CMK (cell line): ENCODE data around the gene ARHGAP19.

Experiments
- DNase-seq: peaks from one replicate; pipeline ENCODE4 v3.0.0-alpha.2; 2010; ENCODE audit warnings: low read depth

ARHGAP19 gene

GRCh38 chr10:97228775-97229157, 63.7 kb downstream of the ARHGAP19 start:
- DNase-seq, result no peak

- DNase-seq, result no peak
These were observed 64.2 kb downstream of the ARHGAP19 start for GRCh38 chr10:97228130-97228774.

- no peak for DNase-seq
These were observed 66.0 kb downstream of the ARHGAP19 start for GRCh38 chr10:97226398-97226797.

- no peak for DNase-seq
These were observed 67.7 kb downstream of the ARHGAP19 start for GRCh38 chr10:97224483-97225435.

- no peak for DNase-seq
These were observed 70.0 kb downstream of the ARHGAP19 start for GRCh38 chr10:97222326-97222961.

- DNase-seq, result no peak
These were observed 72.1 kb downstream of the ARHGAP19 start for GRCh38 chr10:97220355-97220754.

- DNase-seq, result no peak
These were observed 75.1 kb downstream of the ARHGAP19 start for GRCh38 chr10:97217299-97217698.

GRCh38 chr10:97215619-97216260, 76.7 kb downstream of the ARHGAP19 start:
- DNase-seq, result no peak

- DNase-seq, result no peak
These were observed 79.0 kb downstream of the ARHGAP19 start for GRCh38 chr10:97213431-97213830.

GRCh38 chr10:97211229-97211628, 81.2 kb downstream of the ARHGAP19 start:
- no peak for DNase-seq

GRCh38 chr10:97210543-97210960, 81.9 kb downstream of the ARHGAP19 start:
- DNase-seq, result peak; percentile 71

GRCh38 chr10:97207756-97208346, 84.6 kb downstream of the ARHGAP19 start:
- no peak for DNase-seq

GRCh38 chr10:97207131-97207530, 85.3 kb downstream of the ARHGAP19 start:
- DNase-seq, result no peak

- no peak for DNase-seq
These were observed 87.4 kb downstream of the ARHGAP19 start for GRCh38 chr10:97204826-97205679.

GRCh38 chr10:97203220-97203619, 89.2 kb downstream of the ARHGAP19 start:
- no peak for DNase-seq

- no peak for DNase-seq
These were observed 91.8 kb downstream of the ARHGAP19 start for GRCh38 chr10:97200616-97201015.

- DNase-seq, result no peak
These were observed 93.3 kb downstream of the ARHGAP19 start for GRCh38 chr10:97199152-97199551.

- no peak for DNase-seq
These were observed 95.4 kb downstream of the ARHGAP19 start for GRCh38 chr10:97197030-97197500.

- peak; percentile 21 for DNase-seq
These were observed 96.0 kb downstream of the ARHGAP19 start for GRCh38 chr10:97196223-97197029.

- DNase-seq, result no peak
These were observed 96.7 kb downstream of the ARHGAP19 start for GRCh38 chr10:97195706-97196222.
